Stimulated activated CD4-positive, alpha-beta T cell treated with anti-CD3 and anti-CD28 coated beads, Interleukin-15, amount 100 ng/mL, for 24 hours (primary cell): ENCODE data around the gene PEX1.
A peak's percentile ranks its signal among the peaks of the same experiment; 100 is the strongest.
"Not testable (repeated sequence)": the region's sequence is repeated elsewhere in the genome, so short reads cannot be mapped to it uniquely, and the experiment has no call there.

Experiments
- DNase-seq: peaks from one replicate; pipeline ENCODE4 v3.0.0-alpha.2; 2020

Gene PEX1

DNA sequence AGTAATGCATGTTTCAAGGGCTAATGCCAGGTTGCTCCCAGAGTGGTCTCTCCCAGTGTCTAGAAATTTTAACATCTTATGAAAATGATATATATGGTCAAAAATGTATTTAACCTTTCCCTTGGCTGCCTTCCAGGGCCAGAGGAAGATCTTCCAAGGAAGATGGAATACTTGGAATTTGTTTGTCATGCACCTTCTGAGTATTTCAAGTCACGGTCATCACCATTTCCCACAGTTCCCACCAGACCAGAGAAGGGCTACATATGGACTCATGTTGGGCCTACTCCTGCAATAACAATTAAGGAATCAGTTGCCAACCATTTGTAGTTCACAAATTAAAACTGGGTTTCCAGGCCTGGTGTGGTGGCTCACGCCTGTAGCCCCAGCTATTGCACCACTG, 72.1 kb downstream of the PEX1 start:
- no peak for DNase-seq

DNA sequence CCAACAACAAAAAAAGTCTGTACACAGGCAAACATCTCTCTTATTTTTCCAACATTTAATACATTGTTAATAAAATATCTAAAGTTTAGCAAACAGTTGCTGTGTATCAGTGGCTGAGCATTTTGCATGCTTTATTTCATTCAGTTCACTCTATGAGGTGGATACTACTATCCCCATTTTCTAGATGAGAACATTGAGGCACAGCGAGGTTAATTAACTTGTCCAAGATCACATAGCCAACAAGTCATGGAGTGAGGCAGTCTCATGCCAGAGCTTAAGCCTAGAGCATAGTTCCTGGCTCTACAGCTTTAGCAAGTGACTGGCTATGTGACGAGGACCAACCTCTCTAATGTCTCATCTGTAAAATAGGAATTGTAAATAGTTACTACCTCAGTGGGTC, 76.7 kb downstream of the PEX1 start:
- DNase-seq, result no peak

DNA sequence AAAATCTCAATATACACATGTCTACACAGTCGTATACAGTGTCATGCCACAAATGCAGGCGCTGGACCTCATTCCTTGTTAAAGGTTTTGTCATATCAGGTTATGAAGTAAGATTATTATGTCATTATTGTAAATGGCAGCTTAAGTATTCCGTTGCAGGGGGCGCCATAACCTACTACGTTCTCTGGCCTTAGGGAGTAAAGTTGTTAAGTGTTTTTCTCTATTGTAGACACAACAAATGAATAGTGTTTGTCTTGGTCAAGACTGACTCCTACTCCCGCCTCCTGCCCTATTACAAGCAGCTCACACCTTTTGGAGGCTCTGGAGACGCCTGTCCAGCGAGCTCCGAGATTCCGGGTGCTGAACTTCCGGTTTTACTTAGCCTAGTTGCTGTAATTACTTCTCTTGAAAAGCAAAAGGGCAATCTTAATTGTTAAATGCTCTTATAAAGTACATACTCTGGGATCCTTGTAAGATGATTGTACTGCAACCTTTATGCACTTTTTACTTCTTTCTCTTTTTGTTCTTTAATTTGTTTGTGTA, 80.0 kb downstream of the PEX1 start:
- DNase-seq, result peak; percentile 56

DNA sequence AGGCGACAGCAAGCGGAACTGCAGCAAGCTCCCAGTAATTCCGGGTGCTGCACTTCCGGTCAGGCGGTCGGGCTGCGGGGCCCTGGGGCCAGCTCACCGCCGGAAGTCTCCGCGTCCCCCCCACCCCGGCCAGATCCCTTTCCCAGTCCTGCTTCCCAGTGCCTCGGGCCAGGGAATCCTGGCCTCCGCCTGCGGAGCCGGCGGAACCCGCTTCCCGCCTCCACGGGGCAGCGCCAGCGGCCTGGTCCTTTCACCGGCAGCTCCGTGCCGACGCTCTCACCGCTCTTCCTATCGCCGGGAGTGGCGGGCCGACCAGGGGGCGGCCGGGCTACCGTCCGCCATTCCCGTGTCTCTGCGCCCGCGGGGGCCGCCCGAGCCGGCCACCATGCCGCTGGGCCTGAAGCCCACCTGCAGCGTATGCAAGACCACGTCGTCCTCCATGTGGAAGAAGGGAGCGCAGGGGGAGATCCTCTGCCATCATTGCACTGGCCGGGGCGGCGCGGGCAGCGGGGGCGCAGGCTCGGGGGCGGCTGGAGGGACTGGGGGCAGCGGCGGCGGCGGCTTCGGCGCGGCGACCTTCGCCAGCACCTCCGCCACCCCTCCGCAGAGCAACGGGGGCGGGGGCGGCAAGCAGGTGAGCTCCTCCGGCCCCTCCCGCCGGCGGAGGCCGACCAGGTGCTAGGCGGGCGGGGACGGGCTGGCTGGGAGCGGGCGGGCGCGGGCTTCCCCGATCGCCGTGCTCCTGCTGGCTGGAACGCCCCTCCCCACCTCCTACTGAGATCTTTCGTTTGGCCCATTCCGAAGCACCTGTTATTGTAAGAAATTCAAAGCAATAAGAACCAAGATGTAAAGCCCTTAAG, 80.7 kb downstream of the PEX1 start, which contains the start of gene GATAD1:
Gene GATAD1 (plus strand): TSS at position 138 of the 860 bp plus-strand sequence. CDS start 248 bp downstream, at position 386.
- DNase-seq, result peak; percentile 87

DNA sequence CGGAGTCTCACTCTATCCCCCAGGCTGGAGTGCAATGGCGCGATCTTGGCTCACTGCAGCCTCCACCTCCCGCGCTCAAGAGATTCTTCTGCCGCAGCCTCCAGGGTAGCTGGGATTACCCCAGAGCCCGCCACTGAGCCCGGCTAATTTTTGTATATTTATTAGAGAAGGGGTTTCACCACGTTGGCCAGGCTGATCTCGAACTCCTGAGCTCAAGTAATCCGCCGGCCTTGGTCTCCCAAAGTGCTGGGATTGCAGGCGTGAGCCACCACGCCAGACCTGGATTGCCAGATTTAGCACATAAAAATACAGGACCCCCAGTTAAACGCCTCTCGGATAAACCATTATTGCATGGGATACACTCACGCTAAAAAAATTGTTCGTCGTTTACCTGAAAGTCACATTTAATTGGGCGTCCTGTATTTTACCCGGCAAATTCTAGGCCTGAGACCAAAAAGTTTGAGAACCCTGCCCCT, 81.4 kb downstream of the PEX1 start:
- no peak for DNase-seq

DNA sequence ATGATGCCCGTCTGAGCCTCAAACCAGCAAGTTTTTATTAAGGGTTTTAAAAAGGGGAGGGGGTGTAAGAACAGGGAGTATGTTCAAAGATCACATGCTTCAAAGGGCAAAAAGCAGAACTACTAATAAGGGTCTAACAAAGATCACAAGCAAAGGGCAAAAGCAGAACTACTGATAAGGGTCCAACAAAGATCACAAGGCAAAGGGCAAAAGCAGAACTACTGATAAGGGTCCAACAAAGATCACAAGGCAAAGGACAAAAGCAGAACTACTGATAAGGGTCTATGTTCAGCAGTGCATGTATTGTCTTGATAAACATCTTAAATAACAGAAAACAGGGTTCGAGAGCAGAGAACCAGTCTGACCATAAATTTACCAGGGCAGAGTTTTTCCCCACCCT, 85.6 kb downstream of the PEX1 start:
- DNase-seq, result not testable (repeated sequence)

DNA sequence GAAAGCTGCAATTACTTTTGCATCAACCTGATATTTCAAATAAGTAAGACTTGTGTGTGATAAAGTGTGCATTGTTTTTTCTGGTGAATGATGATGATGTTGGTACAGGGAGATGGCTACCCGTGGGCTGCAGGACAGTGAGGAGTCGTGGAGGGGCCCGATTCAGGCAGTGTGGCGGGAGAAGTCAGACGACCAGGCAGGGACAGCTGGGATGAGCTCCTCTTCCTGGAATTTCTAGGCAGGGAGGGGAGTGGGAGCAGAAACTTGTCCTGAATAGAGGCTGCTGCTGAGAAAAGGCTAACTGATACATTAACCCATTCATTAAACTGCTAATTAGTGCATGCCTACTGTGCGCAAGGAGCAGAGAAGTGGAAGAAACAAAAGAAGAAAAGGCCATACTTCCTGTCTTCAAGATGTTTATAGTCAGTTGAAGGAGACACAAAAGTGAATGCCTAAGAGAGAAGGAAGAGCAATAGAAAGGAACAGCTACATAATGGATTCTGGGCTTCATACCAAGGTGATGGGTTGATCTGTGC, 90.3 kb downstream of the PEX1 start:
- DNase-seq, result no peak
